Nephron progenitor cell (in vitro differentiated cells): ENCODE measurements around the gene RPL3.

Experiments used
- DNase-seq: peaks from one replicate; pipeline ENCODE4 v3.0.0; 2021
- H3K27ac Mint-ChIP-seq: 2 replicates; pipeline ENCODE4 v1.8.0; 2021; ENCODE audit warnings: mild to moderate bottlenecking, moderate library complexity, mixed read lengths
- H3K27me3 Mint-ChIP-seq: 2 replicates; pipeline ENCODE4 v1.8.0; 2021; ENCODE audit warnings: mild to moderate bottlenecking, low read depth, mixed read lengths; ENCODE audit not compliant: poor library complexity
- H3K36me3 Mint-ChIP-seq: 2 replicates; pipeline ENCODE4 v1.8.0; 2021; ENCODE audit warnings: low read depth, mixed read lengths
- H3K4me1 Mint-ChIP-seq: 2 replicates; pipeline ENCODE4 v1.8.0; 2021; ENCODE audit warnings: mixed read lengths
- H3K4me3 Mint-ChIP-seq: 2 replicates; pipeline ENCODE4 v1.8.0; 2021; ENCODE audit warnings: mild to moderate bottlenecking, moderate library complexity, mixed read lengths
- H3K9me3 Mint-ChIP-seq: 2 replicates; pipeline ENCODE4 v1.8.0; 2021; ENCODE audit warnings: mild to moderate bottlenecking, moderate library complexity, mixed read lengths
- CTCF ChIP-seq: fragments of 200-600 bp; sonication (generic); IDR thresholded peaks from 2 replicates; pipeline ENCODE4 v1.5.0; 2021; ENCODE audit warnings: antibody characterized with exemption

The RPL3 gene

GRCh38 chr22:39265143-39265886 lies 54.1 kb downstream of the RPL3 start:
- DNase-seq = no peak
- Mint-ChIP-seq H3K27ac (no peak overlapping the region), H3K9me3 (peaks cover 23% of the 10 kb centered on the region), H3K36me3 (peaks cover 4% of the 10 kb centered on the region), H3K4me1 (peaks cover 18% of the 10 kb centered on the region), H3K27me3 (peaks cover 13% of the 10 kb centered on the region), H3K4me3 (no peak overlapping the region)
- TF ChIP-seq CTCF = no peak

- DNase-seq = no peak
- peaks cover 16% of the 10 kb centered on the region for H3K4me1 Mint-ChIP-seq
- H3K4me3 Mint-ChIP-seq = no peak overlapping the region
- peaks cover 4% of the 10 kb centered on the region for H3K36me3 Mint-ChIP-seq
- H3K27ac Mint-ChIP-seq = no peak overlapping the region
- H3K27me3 Mint-ChIP-seq = peaks cover 13% of the 10 kb centered on the region
- H3K9me3 Mint-ChIP-seq = peaks cover 23% of the 10 kb centered on the region
- TF ChIP-seq CTCF = no peak
Measured at GRCh38 chr22:39264349-39265038, 54.9 kb downstream of the RPL3 start.

- no peak overlapping the region for H3K4me3 Mint-ChIP-seq
- no peak for DNase-seq
- H3K27ac Mint-ChIP-seq = no peak overlapping the region
Measured at GRCh38 chr22:39263626-39264348, 55.6 kb downstream of the RPL3 start.

More at GRCh38 chr22:39263626-39264348, 55.6 kb downstream of the RPL3 start:
- H3K36me3 Mint-ChIP-seq = peaks cover 4% of the 10 kb centered on the region
- H3K27me3 Mint-ChIP-seq = peaks cover 13% of the 10 kb centered on the region
- peaks cover 23% of the 10 kb centered on the region for H3K9me3 Mint-ChIP-seq
- peaks cover 12% of the 10 kb centered on the region for H3K4me1 Mint-ChIP-seq
- no peak for TF ChIP-seq CTCF
